AG09319 (cell line): Measurements from ENCODE around the gene PAN2.
"Not testable (repeated sequence)": the region's sequence is repeated elsewhere in the genome, so short reads cannot be mapped to it uniquely, and the experiment has no call there.

ENCODE experiments used
- DNase-seq: peaks from one replicate; pipeline ENCODE4 v3.0.0-alpha.2; 2010; ENCODE audit warnings: low read depth; ENCODE audit errors: extremely low read depth
- CTCF ChIP-seq: IDR thresholded peaks from 2 replicates; pipeline ENCODE4 v1.5.1; 2011; ENCODE audit warnings: low read depth, mild to moderate bottlenecking, inconsistent platforms, low read length, moderate library complexity

The PAN2 gene

GRCh38 chr12:56338308-56339157 lies 4.7 kb upstream of the PAN2 start, which contains the start of gene IL23A:
Gene IL23A, plus strand, starts transcription at chr12:56338884. Its CDS starts 161 bp downstream, at chr12:56339045.
- no peak for TF ChIP-seq CTCF

GRCh38 chr12:56337753-56338251 lies 4.0 kb upstream of the PAN2 start:
- no peak for DNase-seq
- no peak for TF ChIP-seq CTCF

More at GRCh38 chr12:56338308-56339157, 4.7 kb upstream of the PAN2 start, which contains the start of gene IL23A:
- DNase-seq, result no peak

- no peak for TF ChIP-seq CTCF
- no peak for DNase-seq
These were observed 2.8 kb upstream of the PAN2 start for GRCh38 chr12:56336361-56337167.

GRCh38 chr12:56335527-56335926 lies 1.7 kb upstream of the PAN2 start:
- DNase-seq, result not testable (repeated sequence)

GRCh38 chr12:56334490-56334793 lies 642 bp upstream of the PAN2 start:
- no peak for TF ChIP-seq CTCF
- no peak for DNase-seq

- DNase-seq, result no peak
- no peak for TF ChIP-seq CTCF
These were observed 562 bp downstream of the PAN2 start for GRCh38 chr12:56333197-56333678.

- no peak for DNase-seq
- no peak for TF ChIP-seq CTCF
These were observed 1.1 kb downstream of the PAN2 start for GRCh38 chr12:56332512-56333196.
